ENCODE measurements around the gene GPSM1.

GRCh38 chr9:136389396-136389795, 62.1 kb downstream of the GPSM1 start:
- TF ChIP-seq, protein P1, sequence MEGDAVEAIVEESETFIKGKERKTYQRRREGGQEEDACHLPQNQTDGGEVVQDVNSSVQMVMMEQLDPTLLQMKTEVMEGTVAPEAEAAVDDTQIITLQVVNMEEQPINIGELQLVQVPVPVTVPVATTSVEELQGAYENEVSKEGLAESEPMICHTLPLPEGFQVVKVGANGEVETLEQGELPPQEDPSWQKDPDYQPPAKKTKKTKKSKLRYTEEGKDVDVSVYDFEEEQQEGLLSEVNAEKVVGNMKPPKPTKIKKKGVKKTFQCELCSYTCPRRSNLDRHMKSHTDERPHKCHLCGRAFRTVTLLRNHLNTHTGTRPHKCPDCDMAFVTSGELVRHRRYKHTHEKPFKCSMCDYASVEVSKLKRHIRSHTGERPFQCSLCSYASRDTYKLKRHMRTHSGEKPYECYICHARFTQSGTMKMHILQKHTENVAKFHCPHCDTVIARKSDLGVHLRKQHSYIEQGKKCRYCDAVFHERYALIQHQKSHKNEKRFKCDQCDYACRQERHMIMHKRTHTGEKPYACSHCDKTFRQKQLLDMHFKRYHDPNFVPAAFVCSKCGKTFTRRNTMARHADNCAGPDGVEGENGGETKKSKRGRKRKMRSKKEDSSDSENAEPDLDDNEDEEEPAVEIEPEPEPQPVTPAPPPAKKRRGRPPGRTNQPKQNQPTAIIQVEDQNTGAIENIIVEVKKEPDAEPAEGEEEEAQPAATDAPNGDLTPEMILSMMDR (conservative IDR thresholded peaks at IDR 0.05 in 1 of 2, IDR thresholded peaks at IDR 0.05 in 1 of 2; ENCODE audit: extremely low read depth in 1 of 2, insufficient read depth in 1 of 2, low read depth in 1 of 2, low read length in 2 of 2) = no peak
- no peak for TF ChIP-seq EZH2 (IDR thresholded peaks at IDR 0.05; ENCODE audit: borderline replicate concordance, low read length)

Measured in mammary epithelial cell (primary cell).